HG02798 (cell line): Measurements from ENCODE around the gene SYP.

ENCODE experiments used
- ATAC-seq: cut with Tn5 transposase; IDR thresholded peaks from one replicate; pipeline ENCODE4 v1.9.1; 2021; ENCODE audit warnings: mild to moderate bottlenecking; ENCODE audit not compliant: unreplicated experiment, poor library complexity

The SYP gene

GRCh38 chrX:49225858-49226257, 25.9 kb upstream of the SYP start:
- ATAC-seq = no peak

- no peak for ATAC-seq
These were observed 21.9 kb upstream of the SYP start for GRCh38 chrX:49221868-49222267.

- no peak for ATAC-seq
These were observed 20.1 kb upstream of the SYP start for GRCh38 chrX:49220100-49220499.

- no peak for ATAC-seq
These were observed 15.1 kb upstream of the SYP start for GRCh38 chrX:49214996-49215526.

- no peak for ATAC-seq
These were observed 14.4 kb upstream of the SYP start for GRCh38 chrX:49214416-49214815.

- no peak for ATAC-seq
These were observed 12.9 kb upstream of the SYP start for GRCh38 chrX:49212861-49213260.

- no peak for ATAC-seq
These were observed 12.2 kb upstream of the SYP start for GRCh38 chrX:49212209-49212608.

- no peak for ATAC-seq
These were observed 11.1 kb upstream of the SYP start for GRCh38 chrX:49211074-49211473.

GRCh38 chrX:49210406-49210805, 10.4 kb upstream of the SYP start:
- ATAC-seq = no peak

GRCh38 chrX:49209434-49210251, 9.7 kb upstream of the SYP start:
- ATAC-seq = no peak

- no peak for ATAC-seq
These were observed 8.4 kb upstream of the SYP start for GRCh38 chrX:49208399-49208798.

- ATAC-seq = no peak
These were observed 6.5 kb upstream of the SYP start for GRCh38 chrX:49206543-49206942.

- ATAC-seq = no peak
These were observed 5.5 kb upstream of the SYP start for GRCh38 chrX:49205443-49205842.

- ATAC-seq = no peak
These were observed 4.7 kb upstream of the SYP start for GRCh38 chrX:49204709-49205108.

- ATAC-seq = no peak
These were observed 4.0 kb upstream of the SYP start for GRCh38 chrX:49204017-49204416.

- no peak for ATAC-seq
These were observed 3.5 kb upstream of the SYP start for GRCh38 chrX:49203536-49203935.

- no peak for ATAC-seq
These were observed 2.0 kb upstream of the SYP start for GRCh38 chrX:49202022-49202421.

- ATAC-seq = no peak
These were observed 738 bp downstream of the SYP start for GRCh38 chrX:49199315-49199595.

GRCh38 chrX:49198540-49199314, 1.3 kb downstream of the SYP start:
- ATAC-seq = no peak

GRCh38 chrX:49197543-49198087, 2.4 kb downstream of the SYP start:
- no peak for ATAC-seq

- no peak for ATAC-seq
These were observed 6.4 kb downstream of the SYP start for GRCh38 chrX:49193542-49193964.
